Fibroblast of lung (primary cell): ENCODE measurements around the gene SOWAHD. TPM values are rescaled to one million over a fixed set of nuclear protein-coding genes. Genes with fewer than 3 reads are reported as not detected.

Experiments
- DNase-seq, 2 donors: peaks; one replicate each; pipeline versions ENCODE4 v3.0.0 to v3.0.0-alpha.2; 2010; ENCODE audit warnings: low read depth in 2 of 2
- H2AFZ ChIP-seq: 2 replicates; pipeline ENCODE4 v1.5.1; 2012; ENCODE audit warnings: low read length, control low read depth, inconsistent platforms
- H3K27ac ChIP-seq: 2 replicates; pipeline ENCODE4 v1.5.1; 2011; ENCODE audit warnings: low read length, control low read depth; ENCODE audit not compliant: insufficient read depth
- H3K27me3 ChIP-seq: 2 replicates; pipeline ENCODE4 v1.5.1; 2011; ENCODE audit warnings: mild to moderate bottlenecking, low read length; ENCODE audit not compliant: control insufficient read depth, insufficient read depth
- H3K36me3 ChIP-seq: 2 replicates; pipeline ENCODE4 v1.5.1; 2011; ENCODE audit warnings: low read length; ENCODE audit not compliant: control insufficient read depth, insufficient read depth
- H3K4me1 ChIP-seq: 2 replicates; pipeline ENCODE4 v1.5.1; 2011; ENCODE audit warnings: low read length; ENCODE audit not compliant: control insufficient read depth, insufficient read depth; ENCODE audit errors: extremely low read depth
- H3K4me2 ChIP-seq: 2 replicates; pipeline ENCODE4 v1.5.1; 2011; ENCODE audit warnings: low read length, control low read depth; ENCODE audit not compliant: insufficient read depth; ENCODE audit errors: extremely low read depth
- H3K4me3 ChIP-seq, 4 experiments: fragments of 200-600 bp in 1 of 4; sonication (generic) in 1 of 4; replicated peaks in 1 of 4; 2 replicates each; pipeline ENCODE4 v1.5.1; 2011 to 2016; ENCODE audit warnings: low read length in 4 of 4, low read depth in 3 of 4, mild to moderate bottlenecking in 3 of 4, control low read depth in 2 of 4, inconsistent platforms in 1 of 4, mixed read lengths in 1 of 4; ENCODE audit not compliant: insufficient read depth in 1 of 4; ENCODE audit errors: control extremely low read depth in 1 of 4
- H3K79me2 ChIP-seq: 2 replicates; pipeline ENCODE4 v1.5.1; 2012; ENCODE audit warnings: mild to moderate bottlenecking, low read length, inconsistent platforms; ENCODE audit not compliant: control insufficient read depth, insufficient read depth
- H3K9ac ChIP-seq: 2 replicates; pipeline ENCODE4 v1.5.1; 2011; ENCODE audit warnings: mild to moderate bottlenecking, low read length, control low read depth; ENCODE audit not compliant: insufficient read depth
- H3K9me3 ChIP-seq: 2 replicates; pipeline ENCODE4 v1.5.1; 2012; ENCODE audit warnings: low read depth, low read length; ENCODE audit not compliant: control insufficient read depth, insufficient read depth
- H4K20me1 ChIP-seq: 2 replicates; pipeline ENCODE4 v1.5.1; 2011; ENCODE audit warnings: low read length; ENCODE audit not compliant: control insufficient read depth, insufficient read depth; ENCODE audit errors: extremely low read depth
- CTCF ChIP-seq, 2 donors: IDR thresholded peaks in 1 of 2; conservative IDR thresholded peaks in 1 of 2; 1 replicate in 1 of 2; 2 replicates in 1 of 2; pipeline ENCODE4 v1.5.1; 2011 to 2012; ENCODE audit warnings: low read length in 2 of 2, control low read depth in 1 of 2, inconsistent platforms in 1 of 2, low read depth in 1 of 2, mild to moderate bottlenecking in 1 of 2
- EZH2 ChIP-seq: IDR thresholded peaks from 2 replicates; pipeline ENCODE4 v1.5.1; 2012; ENCODE audit warnings: low read length, control low read depth, mild to moderate bottlenecking; ENCODE audit errors: missing control alignments
- polyA plus RNA-seq, 2 donors: library from polyadenylated mRNA; depleted of rRNA in 1 of 2; stranded (reverse) in 1 of 2; unstranded in 1 of 2; fragments of >200 nt; gene quantifications; 2 replicates each; pipeline ENCODE4 v1.2.1, GENCODE V29; 2011 to 2012; ENCODE audit warnings: missing spikeins in 1 of 2
- total RNA-seq: library from RNA; depleted of rRNA; stranded (reverse); fragments of >200 nt; gene quantifications from 2 replicates; pipeline ENCODE4 v1.2.1, GENCODE V29; 2014

Gene SOWAHD
- total and polyA plus RNA-seq, 2 donors (not counting 1 experiment from before 2014, with no cell fraction given), result 0.15 to 0.83 TPM

GRCh38 chrX:119784747-119785446 is 26.5 kb downstream of the SOWAHD start:
- peaks cover 32% of the 10 kb centered on the region for H3K79me2 ChIP-seq
- no peak overlapping the region for H3K4me3 ChIP-seq
- no peak overlapping the region for H3K27ac ChIP-seq
- H3K4me2 ChIP-seq, result no peak overlapping the region
- H4K20me1 ChIP-seq, result peaks cover 2% of the 10 kb centered on the region
- no peaks in the 10 kb centered on the region for H3K9me3 ChIP-seq
- H2AFZ ChIP-seq, result no peak overlapping the region
- H3K9ac ChIP-seq, result no peak overlapping the region
- no peaks in the 10 kb centered on the region for H3K4me1 ChIP-seq
- H3K36me3 ChIP-seq, result peaks cover 1% of the 10 kb centered on the region
- DNase-seq, result peak; percentile 11 to 20
- no peaks in the 10 kb centered on the region for H3K27me3 ChIP-seq
- TF ChIP-seq EZH2 (no peak), CTCF (conservative IDR thresholded peaks at IDR 0.05 in 1 of 2, IDR thresholded peaks at IDR 0.05 in 1 of 2; ENCODE audit: low read depth in 1 of 2, low read length in 2 of 2) (peak; percentile 45 to 61)

GRCh38 chrX:119790977-119791436 is 32.6 kb downstream of the SOWAHD start:
- peak; percentile 17 to 47 for DNase-seq
- Histone ChIP-seq H3K4me2 (peak overlapping the region; percentile 27), H3K9me3 (no peaks in the 10 kb centered on the region), H3K4me3 (peak overlapping the region; percentile 68 to 95 (median 80)), H3K9ac (peak overlapping the region; percentile 88), H2AFZ (no peak overlapping the region), H3K4me1 (no peaks in the 10 kb centered on the region), H3K27me3 (no peaks in the 10 kb centered on the region), H4K20me1 (peaks cover 4% of the 10 kb centered on the region), H3K79me2 (peaks cover 43% of the 10 kb centered on the region), H3K36me3 (peaks cover 1% of the 10 kb centered on the region), H3K27ac (peak overlapping the region; percentile 87)
- TF ChIP-seq CTCF (conservative IDR thresholded peaks at IDR 0.05 in 1 of 2, IDR thresholded peaks at IDR 0.05 in 1 of 2; ENCODE audit: low read depth in 1 of 2, low read length in 2 of 2) (peak; percentile 17 to 18), EZH2 (no peak)

- H3K79me2 ChIP-seq, result peaks cover 43% of the 10 kb centered on the region
- H3K27me3 ChIP-seq, result no peaks in the 10 kb centered on the region
Observed at GRCh38 chrX:119791437-119792231, 33.2 kb downstream of the SOWAHD start, which contains the start of gene RPL39. RPL39 (minus strand) TSS chrX:119791630; CDS start chrX:119791576, 54 bp downstream.

More at GRCh38 chrX:119791437-119792231, 33.2 kb downstream of the SOWAHD start, which contains the start of gene RPL39:
- TF ChIP-seq EZH2, result no peak
- no peak for TF ChIP-seq CTCF (conservative IDR thresholded peaks at IDR 0.05 in 1 of 2, IDR thresholded peaks at IDR 0.05 in 1 of 2; ENCODE audit: low read depth in 1 of 2, low read length in 2 of 2)
- Histone ChIP-seq H3K36me3 (peaks cover 1% of the 10 kb centered on the region), H4K20me1 (peaks cover 4% of the 10 kb centered on the region), H3K4me2 (peak within 1 kb of the TSS; percentile 27), H3K4me1 (no peaks in the 10 kb centered on the region), H2AFZ (peak within 1 kb of the TSS; percentile 67), H3K9ac (peak within 1 kb of the TSS; percentile 88), H3K27ac (peak within 1 kb of the TSS; percentile 87), H3K4me3 (peak within 1 kb of the TSS; percentile 68 to 95 (median 80)), H3K9me3 (no peaks in the 10 kb centered on the region)
- DNase-seq, result peak; percentile 89 to 90
